ENCODE results near the gene CDKAL1.

The CDKAL1 gene

DNA sequence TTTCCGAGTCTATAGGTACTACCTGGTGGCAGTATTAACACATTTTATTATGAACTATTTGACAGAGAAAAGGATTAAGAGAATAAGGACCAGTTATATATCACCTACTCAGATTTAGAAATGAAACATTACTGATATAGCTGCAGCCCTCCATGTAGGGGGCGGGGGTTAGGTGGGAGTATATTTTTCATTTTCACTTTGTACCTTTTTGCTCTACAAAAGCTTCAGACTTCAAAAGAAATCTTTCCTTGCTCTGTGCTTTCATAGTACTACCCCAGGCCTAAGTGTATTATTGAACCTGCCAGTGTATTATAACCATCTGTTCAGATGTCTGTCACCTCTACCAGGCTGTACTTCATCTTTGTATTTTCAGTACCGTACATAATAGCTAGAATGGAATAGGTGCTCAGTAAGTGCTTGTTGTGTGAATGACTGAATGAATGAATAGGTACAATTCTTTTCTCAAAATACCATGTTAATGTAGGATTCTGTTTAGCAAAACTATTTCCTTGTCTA is 43.0 kb downstream of the CDKAL1 start:
- Histone ChIP-seq H3K27me3 (ENCODE audit: insufficient read depth, poor library complexity, severe bottlenecking) (no peaks in the 10 kb centered on the region), H3K27ac (replicated peaks) (no peak overlapping the region), H3K4me3 (replicated peaks; ENCODE audit: insufficient read depth, low read length) (no peak overlapping the region)
- TF ChIP-seq REST (IDR thresholded peaks at IDR 0.05; ENCODE audit: insufficient replicate concordance, low read depth): no peak
- TF ChIP-seq POLR2AphosphoS5 (IDR thresholded peaks at IDR 0.05; ENCODE audit: low read depth): no peak
- no peak for TF ChIP-seq SPI1 (IDR thresholded peaks at IDR 0.05; ENCODE audit: borderline replicate concordance, low read depth)
- no peak for TF ChIP-seq GABPA (IDR thresholded peaks at IDR 0.05; ENCODE audit: low read depth)
- TF ChIP-seq CTCF (IDR thresholded peaks at IDR 0.05; ENCODE audit: insufficient read depth, low read length): no peak
- no peak for DNase-seq (ENCODE audit: low read depth in 1 of 2, low spot score in 1 of 2)

- no peak for TF ChIP-seq REST (IDR thresholded peaks at IDR 0.05; ENCODE audit: insufficient replicate concordance, low read depth)
- TF ChIP-seq CTCF (IDR thresholded peaks at IDR 0.05; ENCODE audit: insufficient read depth, low read length): no peak
- no peak for TF ChIP-seq GABPA (IDR thresholded peaks at IDR 0.05; ENCODE audit: low read depth)
- TF ChIP-seq POLR2AphosphoS5 (IDR thresholded peaks at IDR 0.05; ENCODE audit: low read depth): no peak
- no peak for TF ChIP-seq SPI1 (IDR thresholded peaks at IDR 0.05; ENCODE audit: borderline replicate concordance, low read depth)
- DNase-seq (ENCODE audit: low read depth in 1 of 2, low spot score in 1 of 2): no peak
- H3K27me3 ChIP-seq (ENCODE audit: insufficient read depth, poor library complexity, severe bottlenecking): no peaks in the 10 kb centered on the region
- H3K4me3 ChIP-seq (replicated peaks; ENCODE audit: insufficient read depth, low read length): no peak overlapping the region
- no peak overlapping the region for H3K27ac ChIP-seq (replicated peaks)
These were observed 46.8 kb downstream of the CDKAL1 start for GRCh38 chr6:20581070-20581469.

DNA sequence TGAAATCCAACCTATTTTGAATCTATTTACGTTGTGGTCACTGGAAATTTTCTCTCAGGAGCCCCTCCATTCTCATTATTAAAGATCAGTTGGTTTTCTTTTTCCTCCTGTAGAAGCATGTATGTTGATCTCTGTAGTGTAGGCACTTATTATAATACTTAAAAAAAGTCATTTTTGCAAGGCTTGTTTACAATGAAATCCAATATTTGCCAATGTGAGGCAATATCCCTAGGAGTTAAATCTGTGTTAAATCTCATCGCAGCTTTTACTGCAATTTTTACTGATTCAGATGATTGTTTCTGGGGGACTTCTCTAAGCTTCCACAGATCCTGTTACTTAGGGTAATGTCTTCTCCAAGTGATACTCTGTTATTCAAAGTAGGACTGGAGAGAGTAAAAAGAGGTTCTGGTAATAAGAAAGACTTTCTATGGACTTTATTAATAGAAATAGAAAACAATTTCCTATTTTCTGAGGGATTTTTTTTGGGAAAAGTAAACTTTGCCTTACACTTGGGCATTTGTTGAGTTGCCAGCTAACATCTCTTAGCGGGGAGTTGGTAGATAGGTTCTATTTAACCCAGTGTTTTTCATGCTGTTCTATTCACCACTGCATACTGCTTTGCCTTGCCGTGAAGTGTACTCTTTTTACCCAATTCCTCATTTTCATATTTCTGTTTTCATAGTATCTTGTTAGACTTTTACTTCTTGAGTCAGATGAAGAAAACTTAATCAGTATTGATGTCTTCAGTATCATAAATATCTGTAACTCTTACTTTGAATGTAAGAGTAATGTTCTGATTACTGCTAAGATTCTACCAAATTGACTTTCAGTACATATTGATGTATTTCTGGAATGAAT is 48.6 kb downstream of the CDKAL1 start:
- no peak overlapping the region for H3K4me3 ChIP-seq (replicated peaks; ENCODE audit: insufficient read depth, low read length)

More for the DNA sequence above, 48.6 kb downstream of the CDKAL1 start:
- no peak overlapping the region for H3K27ac ChIP-seq (replicated peaks)
- no peaks in the 10 kb centered on the region for H3K27me3 ChIP-seq (ENCODE audit: insufficient read depth, poor library complexity, severe bottlenecking)
- TF ChIP-seq GABPA (IDR thresholded peaks at IDR 0.05; ENCODE audit: low read depth) (no peak), CTCF (IDR thresholded peaks at IDR 0.05; ENCODE audit: insufficient read depth, low read length) (no peak), POLR2AphosphoS5 (IDR thresholded peaks at IDR 0.05; ENCODE audit: low read depth) (no peak), SPI1 (IDR thresholded peaks at IDR 0.05; ENCODE audit: borderline replicate concordance, low read depth) (no peak), REST (IDR thresholded peaks at IDR 0.05; ENCODE audit: insufficient replicate concordance, low read depth) (no peak)
- no peak for DNase-seq (ENCODE audit: low read depth in 1 of 2, low spot score in 1 of 2)
